CD4-positive, alpha-beta T cell treated with Interleukin-6 for 4 hours (primary cell): ENCODE measurements around the gene SMCHD1.
"Not testable (repeated sequence)": the region's sequence is repeated elsewhere in the genome, so short reads cannot be mapped to it uniquely, and the experiment has no call there.

Source experiments
- DNase-seq: peaks from one replicate; pipeline ENCODE4 v3.0.0-alpha.2; 2020; ENCODE audit warnings: mixed read lengths

SMCHD1 gene

DNA sequence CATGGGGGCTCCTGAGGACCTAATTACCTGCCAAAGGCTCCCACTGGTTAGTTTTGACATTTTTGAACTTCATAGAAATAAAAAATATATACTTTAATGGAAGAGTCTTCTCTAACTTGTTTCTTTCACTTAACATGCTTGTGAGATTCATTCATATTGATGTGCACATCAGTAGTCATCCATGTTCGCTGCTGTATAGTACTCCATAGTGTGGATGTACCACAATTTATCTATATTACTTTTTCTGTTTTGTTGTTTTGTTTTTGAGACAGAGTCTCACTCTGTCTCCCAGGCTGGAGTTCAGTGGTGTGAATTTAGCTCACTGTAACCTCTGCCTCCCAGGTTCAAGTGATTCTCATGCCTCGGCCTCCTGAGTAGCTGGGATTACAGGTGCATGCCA lies 168.4 kb downstream of the SMCHD1 start:
- DNase-seq: no peak

DNA sequence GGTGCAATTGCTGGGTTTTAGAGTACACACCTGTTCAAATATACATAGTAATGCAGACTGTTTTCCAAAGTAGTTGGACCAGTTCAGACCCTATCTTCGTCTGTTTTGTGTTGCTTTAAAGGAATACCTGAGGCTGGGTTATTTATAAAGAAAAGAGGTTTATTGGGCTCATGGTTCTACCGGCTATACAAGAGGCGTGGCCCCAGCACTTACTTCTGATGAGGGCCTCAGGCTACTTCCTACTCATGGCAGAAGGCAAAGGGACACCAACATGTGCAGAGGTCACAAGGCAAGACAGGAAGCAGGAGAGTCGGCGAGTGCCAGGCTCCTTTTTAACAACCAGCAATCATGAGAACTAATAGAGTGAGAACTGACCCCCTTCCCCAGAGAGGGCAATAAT lies 169.3 kb downstream of the SMCHD1 start:
- no peak for DNase-seq

DNA sequence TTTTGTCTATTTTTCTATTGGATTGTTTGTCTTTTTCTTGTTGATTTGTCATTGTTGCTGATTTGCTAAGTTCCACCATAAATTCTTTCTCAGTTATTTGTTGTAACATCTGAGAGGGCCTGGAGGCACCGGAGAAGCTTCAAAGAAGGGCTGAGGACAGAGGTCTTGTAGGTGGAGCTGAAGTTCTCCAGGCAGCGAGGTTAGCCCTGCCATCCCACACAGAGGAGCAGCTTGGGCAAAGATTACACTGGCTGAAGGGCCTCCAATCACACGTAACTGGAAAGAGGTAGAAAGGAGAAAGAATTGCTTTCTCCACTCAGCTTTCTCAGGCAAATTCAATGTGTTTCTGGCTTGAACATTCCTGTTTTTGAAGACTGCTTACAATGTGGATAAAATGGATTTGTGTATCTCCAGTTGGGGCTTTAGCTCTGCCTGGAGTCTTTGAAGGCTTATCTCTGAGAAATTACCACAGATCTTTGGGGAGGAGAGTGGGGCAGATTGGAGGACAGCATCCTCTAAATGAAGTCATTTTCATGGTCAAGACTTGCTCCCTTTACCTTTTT lies 170.2 kb downstream of the SMCHD1 start:
- no peak for DNase-seq

DNA sequence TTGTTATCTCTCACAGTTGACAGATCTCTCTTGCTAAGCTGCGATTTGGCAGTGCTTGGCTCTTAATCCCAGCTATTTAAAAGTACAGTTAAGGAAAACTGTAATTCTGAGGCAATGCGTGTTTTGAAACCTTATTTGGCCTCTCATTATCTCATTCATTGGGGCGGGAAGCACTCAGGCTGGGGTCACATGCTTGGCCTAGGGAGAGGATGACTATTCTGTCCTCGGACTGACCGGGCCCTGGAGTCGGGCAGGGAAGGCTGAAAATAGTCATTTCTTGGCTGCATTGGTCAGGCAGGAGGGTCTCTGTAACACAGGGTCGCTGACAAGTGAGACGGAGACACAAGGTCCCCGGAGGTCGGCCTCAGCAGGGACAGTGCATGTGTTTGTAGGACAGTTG lies 171.1 kb downstream of the SMCHD1 start:
- no peak for DNase-seq

DNA sequence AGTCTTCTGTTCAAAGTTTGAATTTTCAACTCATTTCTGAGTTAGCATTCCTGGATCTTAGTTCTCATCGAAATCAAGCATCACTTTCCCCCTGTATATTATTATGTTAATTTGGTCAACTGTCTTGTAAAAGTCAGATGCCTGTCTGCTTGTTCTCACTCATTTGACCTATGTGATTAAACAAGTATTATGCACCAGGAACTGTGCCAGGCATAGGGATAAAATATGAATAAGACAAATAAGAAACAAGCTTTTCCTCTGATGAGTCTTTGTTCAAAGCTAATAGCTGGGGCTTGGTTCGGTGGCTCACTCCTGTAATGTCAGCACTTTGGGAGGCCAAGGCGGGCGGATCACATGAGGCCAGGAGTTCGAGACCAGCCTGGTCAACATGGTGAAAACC lies 171.5 kb downstream of the SMCHD1 start:
- no peak for DNase-seq

DNA sequence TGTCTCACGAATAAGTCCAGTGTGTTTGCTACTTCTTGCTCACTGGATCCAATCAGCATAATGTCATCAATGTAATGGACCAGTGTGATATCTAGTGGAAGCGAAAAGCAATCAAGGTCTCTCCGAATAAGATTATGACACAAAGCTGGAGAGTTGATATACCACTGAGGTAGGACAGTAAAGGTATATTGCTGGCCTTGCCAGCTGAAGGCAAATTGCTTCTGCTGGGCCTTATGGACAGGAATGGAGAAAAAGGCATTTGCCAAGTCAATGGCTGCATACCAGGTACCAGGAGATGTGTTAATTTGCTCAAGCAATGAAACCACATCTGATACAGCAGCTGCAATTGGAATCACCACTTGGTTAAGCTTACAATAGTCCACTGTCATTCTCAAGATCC lies 180.6 kb downstream of the SMCHD1 start:
- not testable (repeated sequence) for DNase-seq

DNA sequence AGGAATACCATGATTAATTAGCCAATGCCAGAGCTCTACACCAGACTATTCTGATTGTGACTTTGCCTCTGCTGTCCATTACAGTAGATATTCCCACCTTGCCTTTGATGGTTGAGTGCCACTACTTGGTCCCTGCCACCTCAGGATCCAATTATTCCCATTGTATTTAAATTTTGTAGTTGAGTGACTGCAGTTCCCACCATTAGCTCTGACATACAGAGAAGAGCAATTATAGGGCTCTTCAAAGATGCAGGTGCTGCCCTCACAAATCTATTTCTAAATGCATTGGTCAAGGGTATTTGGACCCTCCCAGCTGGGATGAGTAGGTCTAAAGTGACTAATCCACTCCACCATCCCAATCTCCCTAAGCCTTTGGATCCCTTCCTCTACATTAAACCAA lies 181.8 kb downstream of the SMCHD1 start:
- DNase-seq: not testable (repeated sequence)

DNA sequence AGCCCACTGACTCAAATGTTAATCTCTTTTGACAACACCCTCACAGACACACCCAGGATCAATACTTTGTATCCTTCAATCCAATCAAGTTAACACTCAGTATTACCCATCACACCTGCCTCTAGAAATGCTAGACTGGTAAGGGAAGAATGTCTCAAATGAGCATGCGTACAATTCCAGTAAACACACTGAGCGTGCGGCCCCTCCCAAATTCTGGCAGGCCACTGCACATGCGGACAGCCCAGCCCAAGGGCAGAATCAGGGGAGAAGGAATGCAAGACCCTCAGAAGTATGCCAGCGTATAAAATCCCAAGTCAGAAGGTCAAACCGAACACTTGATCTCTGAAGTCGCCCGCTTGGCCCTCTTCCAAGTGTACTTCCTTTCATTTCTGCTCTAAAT lies 183.7 kb downstream of the SMCHD1 start:
- no peak for DNase-seq

DNA sequence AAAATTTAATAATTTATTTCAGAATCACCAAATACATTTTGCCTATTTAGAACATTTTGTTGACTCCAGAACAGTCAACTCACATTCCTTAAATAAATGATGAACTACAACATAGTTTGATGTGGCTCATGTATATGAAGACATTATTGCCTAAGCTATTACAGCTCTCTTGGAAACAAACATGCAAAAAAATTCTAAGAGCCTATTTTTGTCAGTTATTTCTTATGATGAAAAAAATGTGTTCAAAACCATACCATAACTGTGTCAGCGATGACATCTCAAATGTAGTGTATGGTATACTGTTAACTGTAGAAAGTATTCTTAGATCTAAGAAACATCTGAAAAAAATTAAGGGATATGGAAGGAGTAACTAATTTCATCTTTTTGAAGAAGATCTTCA lies 185.0 kb downstream of the SMCHD1 start:
- DNase-seq: no peak

DNA sequence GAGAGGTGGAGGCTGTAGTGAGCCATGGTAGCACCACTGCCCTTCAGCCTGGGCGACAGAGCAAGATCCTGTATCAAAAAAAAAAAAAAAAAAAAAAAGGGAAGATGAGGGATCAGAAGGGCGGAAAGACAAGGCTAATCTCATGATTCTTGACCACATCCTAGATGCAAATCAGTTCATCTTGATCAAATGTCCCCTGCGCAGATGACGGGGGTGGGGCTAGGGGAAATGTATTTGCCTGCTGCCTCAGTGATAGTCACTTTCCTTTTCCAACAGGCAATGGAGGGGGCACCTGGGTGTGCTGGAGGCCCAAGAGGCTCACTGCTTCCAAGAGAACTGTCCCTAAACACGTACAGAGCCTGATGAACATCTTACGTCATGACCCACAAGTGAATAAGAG lies 187.6 kb downstream of the SMCHD1 start:
- DNase-seq: no peak

DNA sequence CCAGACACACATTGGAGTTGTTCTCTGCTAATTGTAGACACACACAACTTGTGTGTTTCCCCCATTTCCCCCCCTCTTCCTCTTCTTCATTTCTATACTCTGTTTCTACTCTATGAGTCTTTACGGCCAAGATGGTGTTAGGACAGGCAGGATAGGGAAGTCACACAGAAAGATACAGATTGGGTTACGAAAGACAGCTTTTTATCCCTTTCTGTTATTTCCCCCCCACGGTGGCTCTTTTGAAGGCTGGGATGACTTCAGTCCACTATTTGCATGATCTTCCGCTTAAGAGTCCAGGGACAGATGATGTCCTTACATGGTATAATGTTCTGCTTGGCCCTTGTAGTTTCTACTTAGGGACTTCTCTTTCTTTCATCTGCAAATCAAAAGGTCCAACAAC lies 189.6 kb downstream of the SMCHD1 start:
- no peak for DNase-seq

DNA sequence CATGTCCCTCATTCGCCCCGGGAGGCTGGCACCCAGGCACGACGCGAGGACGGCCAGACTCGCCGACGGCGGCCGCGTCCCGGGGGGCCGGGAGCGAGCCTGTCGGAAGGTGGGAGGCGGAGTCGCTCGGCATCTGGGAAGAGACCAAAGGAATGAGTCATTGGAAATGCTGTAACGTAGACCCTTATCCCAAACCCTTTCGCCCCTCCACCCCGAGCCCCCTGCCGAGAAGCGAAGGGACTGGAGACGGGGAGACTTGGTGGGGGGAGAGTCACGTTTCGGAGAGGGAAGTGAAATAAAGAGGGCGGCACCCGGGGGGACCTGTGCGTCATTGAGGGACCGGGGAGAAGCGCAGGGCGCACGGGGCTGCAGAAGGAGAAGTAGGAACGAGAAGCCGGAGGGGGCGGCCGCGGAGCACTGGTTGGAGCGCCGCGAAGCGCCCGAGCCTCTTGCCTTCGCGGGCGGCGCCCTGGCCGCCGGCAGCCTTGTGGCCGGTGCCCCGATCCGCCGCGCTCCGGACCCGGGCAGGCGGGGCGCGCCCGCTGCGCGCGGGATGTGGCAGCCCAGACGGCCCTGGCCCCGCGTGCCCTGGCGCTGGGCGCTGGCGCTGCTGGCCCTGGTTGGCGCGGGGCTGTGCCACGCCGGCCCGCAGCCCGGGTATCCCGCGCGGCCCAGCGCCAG lies 191.2 kb downstream of the SMCHD1 start, which contains the start of gene EMILIN2:
TSS of gene EMILIN2 (plus strand) at position 371 of the 681 bp plus-strand sequence. CDS start at position 554, 183 bp downstream.
- DNase-seq: peak; percentile 49

DNA sequence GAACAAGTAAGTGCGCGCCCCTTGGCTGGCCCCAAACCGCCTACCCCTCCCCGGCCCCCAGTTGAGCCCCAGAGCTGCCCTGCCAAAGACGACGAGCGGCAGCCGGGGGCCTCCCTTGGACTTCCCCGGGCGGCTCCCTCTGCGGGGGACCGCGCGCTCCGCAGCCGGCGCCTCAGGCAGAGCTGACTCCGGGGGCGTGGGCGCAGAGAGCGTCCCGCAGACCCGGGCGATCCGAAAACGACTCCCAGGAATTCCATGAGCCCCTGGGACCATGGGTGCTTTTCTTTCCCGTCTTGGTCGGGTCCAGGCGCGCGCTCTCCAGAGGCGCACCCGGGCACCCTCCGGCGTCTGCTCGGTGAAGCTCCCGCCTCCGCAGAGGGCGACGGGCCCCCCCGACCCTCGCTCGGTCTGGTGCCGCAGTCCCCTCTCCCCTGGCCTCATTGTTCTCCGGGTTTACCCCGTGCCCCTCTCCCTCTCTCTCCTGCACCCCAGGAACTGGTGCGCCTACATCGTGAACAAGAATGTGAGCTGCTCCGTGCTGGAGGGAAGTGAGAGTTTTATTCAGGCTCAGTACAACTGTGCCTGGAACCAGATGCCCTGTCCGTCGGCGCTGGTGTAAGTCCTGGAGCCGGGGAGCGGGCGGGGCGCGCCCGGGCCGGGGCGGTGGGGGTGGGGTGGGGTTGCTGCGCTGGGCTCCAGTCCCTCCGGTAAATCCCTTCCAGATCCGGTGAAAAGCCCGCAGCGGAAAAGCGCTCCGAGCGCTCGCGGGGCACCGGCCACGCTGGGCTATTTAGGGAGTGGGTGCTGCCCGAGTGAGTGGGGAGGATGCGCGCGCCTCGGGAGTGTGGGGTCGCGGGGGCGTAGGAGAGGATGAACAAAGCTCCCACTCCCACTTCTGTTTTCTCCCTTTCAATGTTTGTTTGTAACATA lies 192.1 kb downstream of the SMCHD1 start:
- DNase-seq: peak; percentile 9

DNA sequence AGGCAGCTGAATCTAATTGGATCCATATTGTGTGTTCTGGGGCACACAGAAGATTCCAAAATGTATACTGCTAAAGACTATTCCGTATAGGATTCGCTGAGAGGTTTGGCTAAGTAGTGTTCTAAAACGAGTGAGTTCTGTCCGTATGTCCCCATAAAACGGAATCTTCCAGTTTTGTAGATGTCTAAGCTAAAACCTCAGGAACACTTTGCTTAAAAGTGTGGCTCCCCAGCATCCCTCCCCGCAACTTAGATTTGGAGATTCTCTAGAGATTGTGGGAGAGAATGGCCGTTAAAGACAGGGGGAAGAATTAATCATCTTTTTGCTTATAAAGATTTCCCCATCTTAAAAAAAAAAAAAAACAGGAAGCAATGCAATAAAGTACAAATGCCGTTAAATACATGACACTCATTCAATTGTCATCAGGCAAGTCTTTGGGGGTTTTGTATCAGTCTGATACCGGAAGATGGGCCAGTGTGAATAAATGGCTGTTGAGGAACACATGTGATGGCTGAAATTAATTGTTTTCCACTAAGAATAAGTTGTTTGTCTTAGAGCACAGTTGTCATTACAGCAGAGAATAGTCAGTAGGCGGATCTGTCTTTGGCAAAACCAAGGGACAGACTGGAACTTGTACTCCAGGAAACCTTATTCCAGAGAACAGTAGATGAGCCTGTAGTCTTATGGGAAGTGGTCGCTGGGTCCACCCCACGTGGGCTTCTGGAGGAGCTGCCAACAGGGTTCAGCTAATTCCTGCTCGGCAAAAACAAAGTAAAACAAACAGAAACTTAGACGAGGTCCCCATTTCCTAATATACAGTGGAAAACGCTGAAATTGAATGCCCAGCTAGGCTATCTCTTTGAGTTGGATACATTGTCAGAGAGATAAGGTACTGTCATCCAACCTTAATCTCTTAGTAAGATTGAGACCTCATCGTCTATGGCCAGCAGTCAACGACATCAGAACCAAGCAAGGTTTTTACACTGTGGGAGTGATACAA lies 193.0 kb downstream of the SMCHD1 start:
- no peak for DNase-seq

DNA sequence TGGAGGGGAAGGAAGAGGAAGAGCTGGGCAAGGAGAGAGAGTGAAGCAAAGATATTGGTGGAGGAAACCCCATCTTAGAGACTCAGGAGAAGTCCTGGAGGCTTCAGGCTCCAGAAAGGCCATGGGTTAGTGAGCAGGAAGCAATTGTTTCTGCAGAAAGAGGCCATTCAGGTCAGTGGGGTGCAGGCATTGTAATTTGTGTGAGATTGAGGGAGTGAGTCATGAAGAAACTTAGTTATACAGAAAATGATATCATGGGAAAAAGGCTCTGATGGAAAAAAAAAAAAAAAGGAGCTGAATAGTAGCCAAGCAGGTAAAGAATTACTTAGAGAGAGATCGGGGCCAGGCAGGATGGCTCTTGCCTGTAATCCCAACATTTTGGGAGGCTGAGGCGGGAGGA lies 195.3 kb downstream of the SMCHD1 start:
- DNase-seq: no peak

DNA sequence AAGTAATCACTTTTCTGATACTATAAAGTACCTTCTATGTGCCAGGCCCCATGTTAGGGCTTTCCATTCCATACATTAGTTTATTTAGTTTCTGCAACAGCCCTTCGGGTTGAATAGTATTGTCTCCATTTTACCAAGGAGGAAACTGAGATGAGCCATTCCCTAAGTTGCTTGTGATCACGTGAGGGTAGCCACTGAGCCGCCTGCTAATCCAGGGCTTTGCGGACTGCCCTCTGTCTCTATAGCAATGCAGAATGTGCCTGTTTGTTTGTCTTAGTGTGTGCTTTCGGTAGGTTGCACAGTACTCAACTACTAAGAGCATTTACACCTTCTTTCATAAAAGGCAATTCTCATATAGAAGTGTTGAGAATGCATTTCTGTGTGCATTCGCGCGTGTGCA lies 196.2 kb downstream of the SMCHD1 start:
- no peak for DNase-seq

DNA sequence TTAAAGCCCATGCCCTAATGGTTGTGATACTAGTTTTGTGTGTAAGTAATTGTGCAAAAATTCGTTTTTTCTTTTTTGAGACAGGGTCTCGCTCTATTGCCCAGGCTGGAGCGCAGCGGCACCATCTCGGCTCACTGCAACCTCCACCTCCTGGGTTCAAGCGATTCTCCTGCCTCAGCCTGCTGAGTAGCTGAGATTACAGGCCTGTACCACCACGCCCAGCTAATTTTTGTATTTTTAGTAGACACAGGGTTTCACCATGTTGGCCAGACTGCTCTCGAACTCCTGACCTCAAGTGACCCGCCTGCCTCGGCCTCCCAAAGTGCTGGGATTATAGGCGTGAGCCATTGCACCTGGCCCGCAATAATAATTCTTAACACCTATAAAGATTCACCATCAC lies 196.9 kb downstream of the SMCHD1 start:
- not testable (repeated sequence) for DNase-seq

DNA sequence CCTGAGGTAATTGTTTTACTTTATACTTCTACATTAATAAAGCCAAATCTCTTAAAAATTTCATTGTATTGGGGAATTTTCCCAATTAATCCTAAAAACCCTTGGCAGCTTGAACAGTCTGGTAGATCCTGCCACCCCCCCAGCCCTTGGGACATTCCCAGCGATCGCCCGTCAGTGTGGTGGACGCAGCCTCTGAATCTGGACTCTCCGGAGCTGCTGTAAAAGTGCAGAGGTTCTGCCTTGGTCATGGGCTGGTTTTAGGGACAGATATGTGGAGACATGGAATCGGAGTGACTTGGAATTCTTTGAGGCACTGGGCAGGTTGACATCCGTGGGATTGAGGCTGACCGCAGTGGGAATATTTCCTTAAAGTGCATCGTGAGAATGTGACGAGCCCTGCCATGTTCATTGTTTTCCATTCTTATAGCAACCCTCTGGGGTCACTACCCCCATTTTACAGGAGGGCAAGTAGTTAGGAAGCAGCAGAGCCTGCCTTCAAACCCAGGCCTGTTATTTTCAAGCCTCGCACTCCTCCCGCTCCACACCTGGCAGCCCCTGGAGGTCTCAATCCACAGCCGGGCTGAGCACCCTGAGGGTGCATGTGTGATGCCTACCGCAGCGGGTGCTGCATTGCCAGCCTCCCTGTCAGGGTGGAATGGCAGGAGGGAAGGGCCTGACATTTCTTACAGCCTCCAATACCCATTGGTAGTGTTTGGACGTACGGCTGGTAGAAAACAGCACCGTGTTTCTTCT lies 197.8 kb downstream of the SMCHD1 start:
- no peak for DNase-seq

DNA sequence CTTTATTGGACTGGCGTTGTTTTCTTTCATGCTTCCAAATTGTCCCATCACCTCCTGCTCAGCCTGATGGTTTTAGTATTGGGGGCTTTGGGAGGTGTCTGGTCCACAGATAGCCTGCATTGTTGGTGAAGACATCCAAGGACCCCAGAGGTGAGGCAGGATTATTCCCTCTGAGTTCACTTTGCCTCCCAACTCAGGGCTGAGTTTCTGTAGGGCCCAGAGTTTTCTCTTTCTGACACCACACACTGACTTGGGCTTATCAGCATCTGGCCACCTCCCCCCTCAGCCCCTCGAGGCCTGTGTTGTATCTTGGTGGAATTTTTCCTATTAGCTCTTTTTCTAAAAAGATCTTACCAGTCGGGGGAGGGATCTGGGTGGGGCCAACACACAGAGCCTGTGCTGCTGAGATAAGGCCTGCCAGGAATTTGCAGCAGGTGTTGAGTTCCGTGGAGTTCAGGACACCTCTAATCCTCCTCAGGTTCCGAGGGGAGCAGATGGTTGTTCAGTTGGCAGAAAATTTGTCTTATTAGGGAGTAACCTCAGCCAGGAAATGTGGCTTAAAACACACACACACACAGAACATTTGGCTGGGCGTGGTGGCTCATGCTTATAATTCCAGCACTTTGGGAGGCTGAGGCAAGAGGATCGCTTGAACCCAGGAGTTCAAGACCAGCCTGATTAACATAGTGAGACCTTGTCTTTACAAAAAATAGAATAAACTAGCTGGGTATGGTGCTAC lies 198.6 kb downstream of the SMCHD1 start:
- no peak for DNase-seq
